LoVo (cell line): Measurements from ENCODE around the gene ZNF398.

ENCODE experiments used
- DNase-seq: peaks from one replicate; pipeline ENCODE4 v3.0.0-alpha.2; 2016; ENCODE audit warnings: low spot score

The ZNF398 gene

GRCh38 chr7:149150981-149151380 is 3.7 kb downstream of the ZNF398 start:
- DNase-seq = no peak

GRCh38 chr7:149153346-149153745 is 6.1 kb downstream of the ZNF398 start:
- no peak for DNase-seq

- DNase-seq = no peak
These were observed 6.8 kb downstream of the ZNF398 start for GRCh38 chr7:149154056-149154455.

- no peak for DNase-seq
These were observed 9.6 kb downstream of the ZNF398 start for GRCh38 chr7:149156898-149157297.

DNA sequence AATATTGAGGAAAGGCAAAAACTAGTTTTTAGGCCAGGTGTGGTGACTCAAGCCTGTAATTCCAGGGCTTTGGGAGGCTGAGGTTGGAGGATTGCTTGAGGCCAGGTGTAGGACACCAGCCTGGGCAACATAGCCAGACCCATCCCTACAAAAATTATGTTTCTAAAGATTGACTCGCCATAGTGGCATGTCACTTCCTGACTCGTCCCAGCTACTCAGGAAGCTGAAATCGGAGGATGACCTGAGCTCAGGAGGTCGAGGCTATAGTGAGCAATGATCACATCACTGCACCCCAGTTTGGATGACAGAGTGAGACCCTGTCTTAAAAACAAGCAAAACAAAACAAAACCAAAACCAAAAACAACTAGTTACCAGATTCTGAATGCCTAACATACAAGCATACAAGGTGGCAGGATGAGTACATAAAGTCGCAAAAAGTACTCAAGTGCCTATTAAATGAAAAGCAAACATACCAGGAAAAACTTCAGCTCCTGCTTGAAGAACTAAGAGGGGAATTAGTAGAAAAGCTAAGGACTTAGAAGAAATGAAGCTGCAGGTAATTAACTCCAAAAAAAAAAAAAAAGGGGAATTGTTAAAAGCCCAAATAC is 14.1 kb downstream of the ZNF398 start:
- no peak for DNase-seq

DNA sequence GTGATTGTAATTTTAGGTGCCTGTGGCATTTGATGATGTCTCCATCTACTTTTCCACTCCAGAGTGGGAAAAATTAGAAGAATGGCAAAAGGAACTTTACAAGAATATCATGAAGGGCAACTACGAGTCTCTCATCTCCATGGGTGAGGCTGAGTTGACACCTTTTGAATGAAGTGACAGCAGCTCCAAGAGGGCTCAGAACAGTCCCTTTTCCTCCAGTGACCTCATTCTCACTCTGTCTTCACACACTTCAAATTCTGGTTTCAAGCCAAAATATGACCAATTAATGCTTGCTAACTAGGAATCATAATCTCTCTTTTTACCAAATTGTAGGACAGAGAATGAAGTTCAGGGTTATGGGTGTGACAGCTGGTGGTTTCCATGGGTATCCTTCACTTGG is 18.9 kb downstream of the ZNF398 start:
- no peak for DNase-seq

DNA sequence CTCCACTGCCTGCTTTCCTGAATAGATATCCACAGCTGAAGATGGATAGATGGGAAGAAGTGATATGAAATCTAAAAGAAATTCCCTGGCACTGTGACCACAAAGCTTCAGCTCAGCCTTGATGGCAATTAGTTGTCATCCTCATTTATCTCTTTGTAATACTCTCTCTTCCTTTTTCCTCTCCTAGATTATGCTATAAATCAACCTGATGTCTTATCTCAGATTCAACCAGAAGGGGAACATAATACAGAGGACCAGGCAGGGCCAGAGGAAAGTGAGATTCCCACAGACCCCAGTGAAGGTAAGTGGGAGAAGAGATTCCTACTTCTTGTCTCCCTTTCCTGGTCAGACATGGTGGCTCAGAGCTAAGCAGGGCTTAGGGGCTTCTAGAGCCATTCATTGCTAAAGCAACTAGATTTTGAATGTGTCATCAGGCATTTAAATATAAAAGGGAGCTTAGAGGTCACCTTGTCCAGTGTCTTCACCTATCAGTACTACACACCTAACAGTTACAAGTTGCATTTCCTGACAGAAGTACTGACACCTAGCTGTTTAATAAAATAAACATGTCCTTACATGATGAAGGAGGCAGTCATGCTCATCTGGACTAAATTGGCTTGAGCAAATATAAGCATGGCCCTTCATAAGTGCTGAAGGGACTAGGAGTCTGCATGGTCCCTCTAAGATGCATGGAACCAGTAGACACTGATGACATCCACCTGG is 19.5 kb downstream of the ZNF398 start:
- DNase-seq = no peak

GRCh38 chr7:149171892-149172533 is 24.8 kb downstream of the ZNF398 start:
- peak; percentile 22 for DNase-seq

DNA sequence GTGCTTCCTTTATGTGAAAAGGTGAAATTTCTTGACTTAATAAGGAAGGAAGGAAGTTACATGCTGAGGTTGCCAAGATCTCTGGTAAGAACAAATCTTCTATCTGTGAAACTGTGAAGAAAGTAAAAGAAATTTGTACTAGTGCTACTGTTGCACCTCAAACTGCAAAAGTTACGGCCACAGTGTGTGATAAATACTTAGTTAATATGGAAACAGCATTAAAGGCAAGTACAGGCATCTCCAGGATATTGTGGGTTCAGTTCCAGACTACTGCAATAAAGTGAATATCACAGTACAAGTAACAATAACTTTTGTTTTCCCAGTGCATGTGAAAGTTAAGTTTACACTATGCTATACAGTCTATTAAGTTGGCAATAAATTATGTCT is 25.3 kb downstream of the ZNF398 start:
- DNase-seq = no peak

DNA sequence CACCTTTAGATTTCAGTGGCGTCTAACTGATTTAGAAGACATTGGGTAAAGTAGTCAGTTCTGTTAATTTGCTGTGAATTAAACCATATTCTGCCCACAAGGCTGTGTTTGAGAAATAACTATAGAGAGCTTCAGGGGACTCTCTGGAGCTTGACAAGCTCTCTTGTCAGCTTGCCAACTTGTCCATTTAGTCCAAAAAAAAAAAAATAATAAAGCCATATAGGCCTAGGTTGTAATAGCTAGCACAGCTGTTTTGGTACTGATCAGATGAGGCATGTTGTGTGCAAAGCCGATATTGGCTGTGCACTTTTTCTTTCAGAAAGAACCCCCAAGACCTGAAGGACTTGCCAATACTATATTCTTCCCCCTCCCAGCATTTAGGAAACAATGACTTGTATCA is 27.9 kb downstream of the ZNF398 start:
- no peak for DNase-seq

DNA sequence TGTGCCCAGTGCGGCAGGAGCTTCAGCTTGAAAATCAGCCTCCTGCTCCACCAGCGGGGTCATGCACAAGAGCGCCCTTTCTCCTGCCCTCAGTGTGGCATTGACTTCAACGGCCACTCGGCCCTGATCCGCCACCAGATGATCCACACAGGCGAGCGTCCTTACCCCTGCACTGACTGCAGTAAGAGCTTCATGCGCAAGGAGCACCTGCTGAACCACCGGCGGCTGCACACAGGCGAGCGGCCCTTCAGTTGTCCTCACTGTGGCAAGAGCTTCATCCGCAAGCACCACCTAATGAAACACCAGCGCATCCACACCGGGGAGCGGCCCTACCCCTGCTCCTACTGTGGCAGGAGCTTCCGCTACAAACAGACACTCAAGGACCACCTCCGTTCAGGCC is 32.0 kb downstream of the ZNF398 start:
- DNase-seq = no peak

- DNase-seq = no peak
These were observed 33.6 kb downstream of the ZNF398 start for GRCh38 chr7:149180722-149181449.

- no peak for DNase-seq
These were observed 34.2 kb downstream of the ZNF398 start for GRCh38 chr7:149181450-149181790.

DNA sequence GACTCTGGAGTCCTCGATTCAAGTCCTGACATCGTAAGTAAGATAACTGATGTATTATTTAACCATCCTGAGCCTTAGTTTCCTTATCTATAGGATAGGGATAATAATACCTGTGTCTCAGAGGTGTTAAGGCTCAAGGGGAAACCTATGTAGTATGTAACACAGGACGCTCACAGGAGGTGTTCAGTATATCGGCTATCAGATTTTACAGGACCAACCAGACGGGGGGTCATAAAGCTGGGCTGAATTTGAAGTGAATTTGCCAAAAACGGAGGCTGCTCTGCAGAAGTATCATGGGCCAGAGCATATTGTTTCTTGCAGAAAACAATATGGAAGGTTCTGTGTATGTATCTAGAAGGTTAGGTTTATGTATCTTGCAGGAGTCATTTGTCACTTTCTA is 37.0 kb downstream of the ZNF398 start:
- no peak for DNase-seq

GRCh38 chr7:149188213-149188612 is 41.0 kb downstream of the ZNF398 start:
- no peak for DNase-seq

- no peak for DNase-seq
These were observed 41.5 kb downstream of the ZNF398 start for GRCh38 chr7:149188637-149189259.

GRCh38 chr7:149191851-149192250 is 44.6 kb downstream of the ZNF398 start:
- peak; percentile 30 for DNase-seq

DNA sequence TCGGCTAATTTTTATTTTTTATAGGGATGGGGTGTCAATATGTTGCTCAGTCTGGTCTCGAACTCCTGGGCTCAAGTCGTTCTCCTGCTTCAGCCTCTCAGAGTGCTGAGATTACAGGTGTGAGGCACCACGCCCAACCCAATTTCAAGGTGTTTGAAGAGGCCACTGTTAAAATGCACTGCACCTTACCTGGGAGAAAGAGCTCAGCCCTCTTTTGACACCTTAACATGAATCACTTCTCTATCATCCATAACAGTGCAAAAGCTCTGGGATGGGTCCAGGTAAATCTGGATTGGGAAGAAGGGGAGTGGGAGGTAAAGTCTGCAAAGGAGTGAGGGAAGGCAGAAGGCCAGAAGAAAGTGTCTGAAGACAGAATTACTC is 47.5 kb downstream of the ZNF398 start:
- DNase-seq = no peak

DNA sequence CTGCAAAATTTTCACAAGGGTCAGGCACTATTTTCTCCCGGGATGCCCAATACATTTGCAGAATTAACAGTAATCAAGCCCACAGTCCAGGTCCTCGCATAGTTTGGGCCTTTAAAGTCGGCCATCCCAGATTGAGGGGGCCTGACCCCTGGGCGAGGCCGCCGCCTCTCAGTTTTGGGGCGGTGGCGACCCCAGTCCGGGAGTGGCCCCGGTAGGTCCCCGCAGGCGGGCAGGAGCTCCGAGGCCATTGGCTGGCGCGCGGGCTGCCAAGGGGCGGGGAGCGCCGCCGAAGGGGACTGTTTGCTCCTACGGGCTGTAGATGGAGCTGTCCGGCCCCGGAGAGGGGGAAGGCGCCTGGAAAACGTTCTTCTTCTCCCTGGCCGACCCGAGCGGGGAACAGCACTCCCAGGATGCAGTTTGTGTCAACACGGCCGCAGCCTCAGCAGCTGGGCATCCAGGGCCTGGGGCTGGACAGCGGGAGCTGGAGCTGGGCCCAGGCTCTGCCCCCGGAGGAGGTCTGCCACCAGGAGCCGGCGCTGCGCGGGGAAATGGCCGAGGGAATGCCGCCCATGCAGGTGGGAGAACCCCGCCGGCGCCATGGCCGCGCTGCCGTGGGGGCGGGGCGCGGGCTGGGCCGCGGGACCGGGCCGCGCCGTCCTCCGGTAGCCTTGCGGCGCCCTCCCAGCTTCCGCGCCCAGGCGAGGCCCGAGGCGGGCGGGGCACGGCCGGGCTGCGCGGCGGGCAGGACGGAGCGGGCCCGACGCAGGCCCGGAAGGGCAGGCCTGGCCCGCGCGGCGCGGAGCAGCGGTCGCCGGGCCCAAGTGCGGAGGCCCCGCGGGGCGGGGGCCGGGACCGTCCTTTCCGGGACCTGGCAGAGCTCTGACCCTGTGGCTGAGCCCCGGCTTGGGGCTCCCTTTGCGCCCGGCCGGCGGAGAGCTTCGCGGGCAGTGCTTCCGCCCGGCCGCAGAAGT is 48.2 kb downstream of the ZNF398 start, which contains the start of gene ZNF282:
ZNF282 (plus strand) TSS at position 367 of the 971 bp plus-strand sequence; CDS start at position 411, 44 bp downstream.
- DNase-seq = peak; percentile 95

- DNase-seq = no peak
These were observed 49.0 kb downstream of the ZNF398 start for GRCh38 chr7:149196151-149196704.

- DNase-seq = peak; percentile 21
These were observed 49.5 kb downstream of the ZNF398 start for GRCh38 chr7:149196705-149197171.
